NCI-H446 treated with DMSO at 0.1 percent for 48 hours (cell line): ENCODE data around the gene ROBO4.

ENCODE experiments used
- DNase-seq: peaks from one replicate; lab custom pipeline; 2025; lab: John Stamatoyannopoulos, UW

The ROBO4 gene

DNA sequence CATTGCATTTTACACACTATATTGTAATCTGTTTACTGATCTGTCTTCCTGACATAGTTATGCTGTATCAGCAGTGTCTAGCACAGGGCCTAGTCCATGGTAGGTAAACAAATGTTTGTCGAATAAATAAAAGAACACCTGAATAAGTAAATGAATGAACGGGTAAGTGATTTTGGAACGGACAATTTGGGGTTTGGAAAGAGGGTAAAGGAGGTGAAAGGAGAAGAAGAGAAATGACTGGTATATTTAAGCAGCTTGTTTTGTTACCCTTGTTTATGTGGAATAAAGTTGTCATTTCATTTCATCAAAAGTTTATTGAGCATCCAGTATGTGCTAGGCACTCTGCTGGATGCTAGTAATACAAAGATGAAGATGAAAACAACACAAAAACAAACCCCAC lies 21.3 kb upstream of the ROBO4 start, which contains the start of gene HEPN1:
Gene HEPN1, plus strand, starts transcription at position 301 of the 400 bp plus-strand sequence.
- no peak for DNase-seq

DNA sequence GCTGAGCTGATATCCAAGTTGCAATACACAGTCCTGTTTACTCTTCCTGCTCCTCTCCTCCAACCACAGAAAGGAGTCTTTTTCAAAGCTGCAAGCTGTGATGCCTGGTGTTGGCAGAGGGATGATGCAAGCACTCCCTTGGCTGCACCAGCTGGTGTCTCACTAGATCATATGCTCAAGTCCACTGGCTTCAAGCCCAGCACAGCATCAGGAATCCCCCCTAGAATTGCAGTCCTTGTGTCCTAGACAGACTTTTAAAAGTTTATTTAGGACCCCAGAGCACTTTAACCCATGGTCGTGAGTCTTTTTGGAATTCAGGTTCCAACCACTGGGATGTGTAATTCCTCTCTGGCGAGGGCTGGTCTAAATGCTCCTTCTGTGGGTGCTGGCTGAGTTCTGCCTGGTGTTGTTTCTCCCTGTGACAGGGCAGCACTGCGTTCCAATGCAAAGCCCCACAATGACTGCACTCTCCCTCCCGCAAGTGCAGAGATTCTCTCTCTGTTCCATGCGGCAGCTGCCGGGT lies 19.5 kb upstream of the ROBO4 start:
- peak; percentile 88 for DNase-seq

DNA sequence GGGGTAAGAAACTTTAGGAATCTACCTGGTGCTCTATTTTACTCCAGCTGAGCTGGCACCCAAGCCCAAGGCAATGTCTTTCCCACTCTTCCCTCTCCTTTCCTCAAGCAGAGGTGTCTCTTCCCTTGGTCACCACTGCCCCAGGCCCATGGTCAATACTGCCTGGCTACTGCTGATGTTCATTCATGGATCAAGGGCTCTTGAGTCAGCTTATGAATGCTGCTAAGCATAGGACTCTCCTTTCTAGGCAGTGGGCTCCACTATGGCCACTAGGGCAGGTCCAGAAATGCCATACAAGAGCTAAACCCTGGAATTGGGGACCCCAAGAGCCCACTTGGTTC lies 18.7 kb upstream of the ROBO4 start:
- DNase-seq = no peak

DNA sequence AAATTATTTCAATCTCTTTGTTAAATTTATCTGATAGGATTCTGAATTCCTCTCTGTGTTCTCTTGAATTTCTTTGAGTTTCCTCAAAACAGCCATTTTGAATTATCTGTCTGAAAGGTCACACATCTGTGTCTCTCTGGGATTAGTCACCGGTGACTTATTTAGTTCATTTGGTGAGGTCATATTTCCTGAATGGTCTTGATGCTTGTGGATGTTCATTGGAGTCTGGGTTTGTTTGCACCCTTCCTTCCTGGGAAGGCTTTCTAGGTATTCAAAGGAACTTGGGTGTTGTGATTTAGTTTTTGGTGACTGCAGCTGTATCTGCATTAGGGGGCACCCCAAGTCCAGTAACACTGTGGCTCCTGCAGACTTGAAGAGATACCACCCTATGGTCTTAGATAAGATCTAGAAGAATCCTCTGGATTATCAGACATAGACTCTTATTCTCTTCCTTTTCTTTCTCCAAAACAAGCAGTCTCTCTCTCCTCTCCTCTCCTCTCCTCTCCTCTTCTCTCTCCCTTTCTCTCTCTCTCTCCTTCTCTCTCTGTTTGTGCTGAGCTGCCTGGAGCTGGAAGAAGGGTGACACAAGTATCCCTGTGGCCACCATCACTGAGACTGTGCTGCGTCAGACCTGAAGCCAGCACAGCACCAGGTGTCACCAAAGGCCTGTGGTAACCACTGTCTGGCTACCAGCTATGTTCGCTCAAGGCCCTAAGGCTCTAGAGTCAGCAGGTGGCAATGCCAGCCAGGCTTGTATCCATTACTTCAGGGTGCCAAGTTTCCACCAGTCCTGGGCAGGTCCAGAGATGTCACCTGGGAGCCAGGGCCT lies 18.1 kb upstream of the ROBO4 start:
- DNase-seq = no peak

DNA sequence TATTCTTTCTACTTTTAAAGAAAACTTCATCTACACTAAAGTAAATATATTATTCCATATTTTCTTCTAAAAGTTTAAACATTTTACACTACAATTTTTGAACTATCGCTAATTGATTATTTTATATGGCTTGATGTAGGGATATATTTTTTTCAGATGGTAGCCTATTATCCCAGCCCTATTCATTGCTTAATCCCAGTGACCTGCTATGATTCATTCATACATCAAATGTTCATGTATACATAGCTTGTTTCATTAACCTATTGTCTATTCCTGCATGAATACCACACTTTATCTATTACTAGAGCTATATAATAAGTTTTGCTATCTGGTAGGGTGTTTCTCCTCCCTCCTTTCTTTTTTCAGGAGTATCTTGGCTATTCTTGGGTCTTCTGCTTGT lies 5.0 kb upstream of the ROBO4 start:
- DNase-seq = no peak

DNA sequence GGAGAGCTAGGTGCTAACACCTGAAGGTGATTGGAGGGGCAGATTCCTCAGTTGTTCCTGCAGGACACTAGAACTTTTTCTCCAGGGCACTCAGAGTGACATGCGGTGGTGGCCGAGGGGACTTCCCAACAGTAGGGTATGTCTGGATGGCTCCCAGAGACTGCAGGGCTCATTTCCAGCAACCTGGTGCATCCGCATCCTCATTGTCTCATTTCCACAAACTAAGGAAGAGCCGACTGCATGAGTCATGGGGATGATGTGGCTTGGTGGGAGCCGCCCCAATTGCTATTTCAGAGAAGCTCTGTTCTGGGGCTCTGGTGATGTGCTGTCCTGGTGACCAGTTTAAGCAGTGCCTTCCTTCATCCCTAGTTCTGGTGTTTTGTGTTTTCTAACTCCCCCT lies 2.8 kb upstream of the ROBO4 start:
- DNase-seq = no peak

DNA sequence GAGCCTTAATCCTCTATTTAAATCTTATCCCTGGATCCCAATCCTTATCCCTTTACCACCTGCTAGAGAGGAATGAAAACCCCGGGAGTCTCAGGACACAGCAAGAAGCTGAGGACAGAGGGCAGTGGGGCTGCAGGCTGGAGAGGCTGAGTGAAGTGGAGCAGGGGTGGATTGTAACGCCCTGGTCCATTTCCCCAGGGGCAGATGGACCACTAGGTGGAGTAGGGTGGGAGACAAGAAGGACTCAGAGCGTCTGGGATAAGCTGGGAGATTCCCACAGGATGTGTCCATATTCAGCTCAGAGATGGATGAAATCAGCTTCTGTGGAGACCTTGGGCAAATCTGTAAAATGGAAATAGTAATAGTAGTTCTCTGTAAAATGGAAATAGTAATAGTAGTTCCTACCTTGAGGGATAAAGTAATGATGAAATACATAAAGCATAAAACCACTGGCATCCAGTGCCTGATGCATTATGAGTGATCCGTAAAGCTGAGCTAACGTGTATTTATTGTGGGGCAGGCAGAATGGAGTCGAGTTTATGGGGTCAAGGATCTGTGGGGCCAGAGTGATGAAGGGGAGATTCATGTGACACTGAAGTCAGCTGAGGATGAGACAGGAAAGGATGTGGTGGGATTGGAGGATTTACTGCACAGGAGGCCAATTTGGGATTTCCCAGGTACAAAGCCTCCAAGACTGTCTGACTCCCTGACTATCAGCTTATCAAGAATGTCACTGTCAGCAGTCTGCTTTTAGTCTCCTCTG lies 1.9 kb upstream of the ROBO4 start:
- DNase-seq = no peak

DNA sequence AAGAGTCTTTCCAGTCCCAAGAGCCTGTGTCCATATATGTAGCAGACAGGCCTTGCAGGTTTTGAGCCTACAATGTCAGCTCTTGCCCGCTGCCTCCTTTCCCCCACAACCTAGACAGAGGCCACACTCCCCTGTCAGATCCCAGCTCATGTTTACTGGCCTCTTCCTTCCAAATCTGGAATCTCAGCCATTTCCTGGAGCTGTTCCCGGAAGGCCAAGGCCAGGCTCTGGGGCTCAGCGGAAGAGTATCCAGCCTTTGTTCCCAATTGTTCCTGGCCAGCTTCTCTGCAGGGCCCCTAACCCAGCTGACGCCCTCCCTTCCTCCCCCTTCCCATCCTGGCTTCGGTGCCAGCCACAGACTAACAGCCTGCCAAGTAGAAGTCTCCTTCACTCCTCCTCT lies 1.0 kb upstream of the ROBO4 start:
- DNase-seq = peak; percentile 70

DNA sequence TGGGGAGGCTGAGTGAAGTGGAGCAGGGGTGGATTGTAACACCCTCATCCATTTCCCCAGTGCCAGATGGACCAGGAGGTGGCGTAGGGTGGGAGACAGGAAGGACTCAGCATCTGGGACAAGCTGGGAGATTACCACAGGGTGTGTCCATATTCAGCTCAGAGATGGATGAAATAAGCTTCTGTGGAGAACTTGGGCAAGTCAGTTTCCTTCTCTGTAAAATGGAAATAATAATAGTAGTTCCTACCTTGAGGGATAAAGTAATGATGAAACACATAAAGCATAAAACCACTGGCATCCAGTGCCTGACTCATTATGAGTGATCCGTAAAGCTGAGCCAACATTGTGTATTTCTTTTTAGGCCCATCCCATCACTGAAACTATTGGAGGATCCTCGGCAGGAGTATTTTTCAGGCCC lies 607 bp upstream of the ROBO4 start:
- DNase-seq = peak; percentile 37

DNA sequence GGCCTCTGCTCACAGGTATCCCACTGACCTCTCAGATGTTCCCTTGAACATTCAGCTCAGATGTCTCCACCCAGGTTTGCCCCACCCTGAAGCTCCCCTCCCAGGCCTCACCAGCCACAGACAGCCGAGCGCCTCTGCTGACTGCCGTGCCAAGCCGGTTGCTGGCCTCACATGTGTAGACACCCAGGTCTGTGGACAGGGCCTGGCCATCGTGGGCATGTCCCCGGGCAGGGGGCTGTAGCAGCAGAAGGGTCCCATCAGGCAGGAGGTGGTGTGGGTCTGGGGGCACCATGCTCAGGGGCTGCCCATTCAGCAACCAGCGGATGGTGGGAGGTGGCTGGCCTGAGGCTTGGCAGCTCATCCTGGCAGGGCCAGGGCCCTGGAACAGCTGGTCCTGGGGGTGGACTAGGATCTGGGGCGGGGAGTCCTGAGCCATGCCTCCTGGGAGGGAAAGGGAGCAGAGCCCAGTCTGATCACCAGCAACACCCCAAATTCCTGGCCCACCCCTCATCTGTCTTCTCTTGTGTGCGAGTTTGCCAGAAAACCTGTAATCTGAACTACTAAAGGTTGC lies 759 bp downstream of the ROBO4 start:
- DNase-seq = no peak

DNA sequence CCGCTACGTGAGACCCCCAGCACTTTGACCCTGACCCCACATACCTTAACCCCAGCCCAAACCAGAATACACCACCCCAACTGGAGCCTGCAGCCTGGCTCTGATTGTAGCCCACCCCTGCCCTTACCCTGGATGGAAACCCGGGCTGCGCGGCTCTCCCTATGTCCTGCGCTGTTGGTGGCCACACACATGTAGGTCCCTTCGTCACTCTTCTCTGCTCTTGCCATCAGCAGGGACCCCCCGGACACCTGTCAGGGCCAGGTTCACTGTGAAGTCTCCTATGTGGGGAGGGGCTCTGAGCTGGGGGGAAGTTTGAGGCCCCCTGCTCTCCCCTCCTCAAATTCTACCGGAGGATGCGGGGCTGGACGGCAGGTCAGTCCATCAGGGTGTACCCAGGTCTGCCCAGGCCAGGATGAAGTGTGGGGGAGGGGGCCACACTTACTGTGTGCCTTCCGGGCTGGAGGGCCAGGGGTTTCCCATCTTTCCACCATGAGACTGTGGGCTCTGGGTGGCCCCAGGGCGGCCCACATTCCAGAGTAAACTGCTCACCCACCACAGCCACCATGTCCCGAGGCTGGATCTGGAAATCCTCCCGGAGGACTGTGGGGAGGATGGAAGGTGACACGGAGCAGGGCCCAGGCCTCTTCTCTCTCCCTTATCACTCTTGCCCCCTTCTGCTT lies 1.5 kb downstream of the ROBO4 start:
- no peak for DNase-seq

DNA sequence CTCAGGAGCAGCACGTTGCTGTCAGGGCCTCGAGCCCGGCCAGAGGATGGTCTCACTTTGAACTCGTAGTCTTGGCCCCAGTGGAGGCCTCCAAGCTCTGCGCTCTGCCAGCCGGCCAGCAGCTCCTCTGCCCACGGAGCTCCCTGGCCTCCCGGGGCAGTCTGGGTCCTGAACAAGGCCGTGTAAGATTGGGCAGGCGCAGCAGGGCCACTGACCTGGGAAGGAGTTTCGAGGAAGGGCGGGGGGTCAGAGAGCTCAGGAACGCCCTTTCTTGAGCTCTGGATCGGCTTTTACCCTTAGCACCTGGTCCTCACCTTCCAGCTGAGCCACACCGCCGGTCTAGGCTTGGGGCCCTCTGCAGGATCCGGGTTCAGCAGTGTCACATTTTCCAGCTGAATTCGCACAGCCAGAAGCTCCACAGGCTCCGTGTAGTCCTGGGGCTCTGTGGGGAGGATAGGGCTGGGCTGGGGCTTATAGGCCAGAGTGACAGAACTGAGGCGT lies 2.1 kb downstream of the ROBO4 start:
- no peak for DNase-seq

DNA sequence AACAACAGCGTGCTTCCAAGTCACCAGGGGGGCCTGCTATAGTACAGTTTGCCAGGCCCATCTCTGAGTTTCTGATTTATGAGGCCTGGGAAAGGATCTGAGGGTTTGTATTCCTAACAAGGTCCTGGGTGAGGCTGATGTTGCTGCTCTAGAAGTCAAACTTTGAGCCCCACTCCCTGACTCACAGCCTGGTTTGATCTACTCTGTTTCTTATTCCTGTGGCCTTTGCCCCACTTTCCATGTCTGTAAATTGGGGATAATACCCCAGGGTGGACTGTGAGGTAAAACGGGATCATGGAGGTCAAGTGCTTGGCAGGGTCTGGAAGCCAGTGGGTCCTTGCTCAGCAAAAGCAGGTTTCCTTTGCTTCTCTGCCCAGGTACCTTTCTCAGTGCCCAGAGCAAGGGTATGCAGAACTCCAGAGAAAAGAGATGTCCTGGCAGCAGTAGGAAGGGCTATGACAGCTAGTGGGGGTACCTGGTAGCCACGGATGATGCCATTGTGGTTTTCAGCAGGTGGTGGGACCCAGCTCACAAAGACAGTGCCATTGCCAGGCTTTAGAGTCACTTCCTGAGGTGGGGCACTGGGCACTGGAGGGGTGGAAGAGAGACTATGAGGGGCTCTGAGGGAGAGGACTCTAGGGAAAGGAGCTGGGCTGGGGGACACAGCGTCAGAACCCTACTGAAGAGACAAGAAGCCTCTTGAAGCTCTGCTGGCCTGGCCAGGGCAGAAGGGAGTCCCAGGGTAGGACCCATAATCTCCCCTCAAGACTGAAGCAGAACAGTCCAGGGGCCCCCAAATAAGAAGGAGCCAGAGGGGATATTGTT lies 2.8 kb downstream of the ROBO4 start:
- no peak for DNase-seq

DNA sequence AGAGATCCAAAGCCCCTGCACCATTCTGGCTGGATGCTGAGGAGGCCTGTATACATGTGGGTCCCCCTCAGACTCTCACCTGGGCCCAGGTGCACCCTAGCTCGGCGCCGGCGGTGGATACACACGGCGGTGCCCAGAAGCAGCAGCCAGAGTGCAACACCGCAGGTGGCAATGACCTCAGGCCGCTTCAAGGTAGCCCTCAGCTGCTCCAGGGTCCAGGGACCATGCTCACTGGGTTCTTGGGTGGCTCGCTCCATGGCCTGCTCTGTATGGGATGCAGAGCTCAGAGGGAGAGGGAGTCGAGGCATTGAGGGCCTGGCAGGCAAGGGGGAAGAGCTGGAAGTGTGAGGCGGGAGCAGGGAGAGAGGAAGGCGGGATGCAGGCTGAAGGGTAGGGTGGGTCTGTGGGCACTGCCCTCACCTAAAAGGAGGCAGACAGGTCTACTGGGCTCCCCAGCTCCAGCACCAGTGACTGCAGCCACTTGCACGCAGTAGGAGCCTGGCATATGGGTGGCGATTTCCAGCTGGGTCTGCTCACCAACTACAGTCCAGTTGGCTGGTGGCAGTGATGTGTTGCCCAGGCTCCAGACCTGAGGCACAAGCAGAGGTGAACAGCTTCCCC lies 3.8 kb downstream of the ROBO4 start:
- DNase-seq = no peak

DNA sequence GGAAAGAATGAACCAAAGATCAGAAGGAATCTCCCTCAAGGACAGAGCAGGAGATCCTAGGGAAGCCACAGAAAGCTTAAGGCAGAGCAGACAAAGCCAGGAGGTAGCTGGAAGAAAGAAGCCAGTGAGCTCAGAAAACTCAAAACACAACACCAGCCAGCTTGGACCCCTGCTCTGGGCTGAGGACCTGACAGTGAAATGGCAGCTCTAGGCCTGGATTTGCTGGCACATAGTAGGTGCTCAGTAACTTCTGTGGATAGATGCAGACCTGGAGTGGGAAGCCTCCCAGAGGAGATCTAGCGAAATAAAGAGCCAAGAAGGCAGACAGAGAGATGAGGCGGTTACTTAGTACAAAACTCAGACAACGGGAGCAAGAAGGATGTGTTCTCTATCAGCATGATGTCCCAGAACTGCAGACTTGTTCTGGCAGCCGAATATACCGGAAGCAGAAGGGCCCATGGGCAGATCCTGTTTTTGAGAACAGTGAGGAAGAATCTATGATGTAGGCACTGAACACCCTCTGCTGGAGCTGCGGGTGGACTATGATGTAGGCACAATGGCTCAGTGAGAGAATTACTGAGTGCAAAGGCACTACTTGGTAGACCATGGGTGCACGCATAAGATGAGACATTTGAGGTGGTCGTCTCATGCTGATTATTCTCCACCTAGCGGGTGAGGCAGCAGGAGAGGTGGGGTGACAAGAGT lies 4.8 kb downstream of the ROBO4 start:
- DNase-seq = no peak

DNA sequence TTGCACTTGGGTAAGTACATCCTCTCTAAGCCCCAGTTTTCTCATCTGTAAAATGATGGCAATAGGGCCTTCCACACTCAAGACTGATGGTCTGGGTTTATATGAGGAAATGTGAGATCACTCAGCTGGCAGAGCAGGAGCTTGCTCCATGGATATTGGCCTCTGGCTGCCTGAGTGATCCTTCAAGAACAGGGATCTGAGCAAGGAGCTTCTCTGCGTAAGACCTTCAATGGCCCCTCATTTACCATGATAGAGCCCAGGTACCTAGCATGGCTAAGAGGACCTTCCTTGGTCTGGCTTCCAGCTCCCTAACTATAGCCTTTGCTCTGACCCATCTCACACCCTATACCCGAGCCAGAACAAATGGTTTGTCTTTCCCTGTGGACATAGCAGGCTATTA lies 5.5 kb downstream of the ROBO4 start:
- DNase-seq = no peak

DNA sequence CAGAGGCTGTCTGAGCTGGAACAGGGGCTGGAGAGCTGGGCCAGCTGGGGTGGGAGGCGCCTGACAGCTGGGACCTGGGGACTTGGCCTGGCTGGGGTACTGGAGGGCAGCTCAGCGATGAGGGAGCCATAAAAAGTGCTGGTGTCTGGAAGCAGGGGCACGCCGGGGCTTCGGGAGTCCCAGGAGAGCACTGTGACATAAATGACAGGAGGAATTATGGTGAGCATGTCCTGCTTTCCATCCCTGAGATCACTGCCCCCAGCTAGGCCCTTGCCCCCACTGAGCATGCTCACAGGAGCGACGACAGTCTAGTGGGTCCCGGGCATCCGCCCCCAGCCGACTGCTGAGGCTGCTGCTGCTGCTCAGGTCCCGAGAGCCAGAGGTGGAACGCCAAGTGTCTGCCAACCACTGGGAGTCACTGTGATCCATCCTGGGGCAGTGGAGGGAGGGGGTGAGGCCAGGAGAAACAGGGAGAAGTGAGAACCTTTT lies 6.2 kb downstream of the ROBO4 start:
- no peak for DNase-seq

DNA sequence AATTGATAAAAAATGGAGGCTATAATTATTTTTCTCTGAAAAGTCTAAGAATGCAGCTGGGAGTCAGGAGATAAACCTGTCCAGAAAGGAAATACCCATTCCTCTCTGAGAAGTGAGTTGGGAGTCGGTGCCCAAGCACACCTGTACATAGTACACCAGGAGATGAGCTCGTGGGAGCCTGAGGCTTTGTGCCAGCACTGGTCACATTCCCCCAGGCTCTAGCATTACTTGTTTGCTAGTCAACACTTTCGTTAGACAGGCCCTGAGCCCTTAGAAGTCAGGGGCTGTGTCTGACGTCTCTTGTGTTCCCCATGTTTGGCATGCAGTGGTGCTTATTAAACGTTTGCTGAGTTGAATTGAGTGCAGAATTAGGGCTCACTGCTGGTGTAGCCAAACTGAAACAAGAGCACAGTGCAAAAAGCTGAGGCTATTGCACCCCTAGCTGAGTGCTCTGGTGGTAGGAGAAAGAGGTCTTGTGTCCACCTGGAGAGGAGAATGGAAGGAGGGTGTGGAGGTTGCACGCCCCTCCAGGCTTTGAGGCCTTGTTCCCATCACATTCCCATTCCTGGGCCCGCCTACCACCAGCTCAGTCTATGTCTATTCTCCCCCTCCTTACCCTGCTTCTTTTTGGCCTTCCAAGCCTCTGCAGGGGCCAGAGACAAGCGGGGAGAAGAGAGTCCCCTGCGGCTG lies 6.8 kb downstream of the ROBO4 start:
- no peak for DNase-seq

DNA sequence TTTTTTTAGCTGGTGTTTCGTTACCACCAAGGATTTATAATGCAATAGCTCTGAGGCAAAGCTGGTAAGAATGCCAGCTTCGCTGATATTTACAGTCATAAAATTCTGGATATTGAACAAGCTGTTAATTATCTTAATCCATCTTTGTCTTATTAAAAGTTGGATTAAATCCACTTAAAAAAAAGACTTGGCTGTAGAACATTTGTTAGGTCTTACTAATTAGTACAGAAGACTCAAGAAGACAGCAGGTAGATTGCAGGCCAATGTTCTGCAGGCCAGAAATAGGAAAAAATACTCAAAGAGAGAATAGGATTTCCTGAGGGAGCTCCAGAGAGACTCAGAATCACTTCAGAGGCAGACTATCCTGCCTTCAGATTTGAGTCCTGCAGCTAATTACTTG lies 7.5 kb downstream of the ROBO4 start:
- DNase-seq = no peak
